GM21515 (cell line): Measurements from ENCODE around the gene LIN52.

Source experiments
- ATAC-seq: cut with Tn5 transposase; IDR thresholded peaks from one replicate; pipeline ENCODE4 v1.9.1; 2021; ENCODE audit not compliant: unreplicated experiment

Gene LIN52

GRCh38 chr14:74084277-74085046 is at the start of gene LIN52, which contains the start of gene ALDH6A1:
LIN52 (plus strand) TSS chr14:74084956; CDS start chr14:74084975, 19 bp downstream.
ALDH6A1 (minus strand) TSS chr14:74084453; CDS start chr14:74084394, 59 bp downstream.
- ATAC-seq = peak; percentile 90

- ATAC-seq = no peak
Measured at GRCh38 chr14:74035556-74035955, 49.2 kb upstream of the LIN52 start.

- ATAC-seq = no peak
Measured at GRCh38 chr14:74038020-74038859, 46.5 kb upstream of the LIN52 start.

GRCh38 chr14:74042296-74042695 is 42.5 kb upstream of the LIN52 start:
- no peak for ATAC-seq

GRCh38 chr14:74045522-74045921 is 39.2 kb upstream of the LIN52 start:
- ATAC-seq = no peak

- ATAC-seq = no peak
Measured at GRCh38 chr14:74048281-74048680, 36.5 kb upstream of the LIN52 start.

GRCh38 chr14:74049876-74050495 is 34.8 kb upstream of the LIN52 start:
- ATAC-seq = no peak

- no peak for ATAC-seq
Measured at GRCh38 chr14:74062809-74063150, 22.0 kb upstream of the LIN52 start.

GRCh38 chr14:74064426-74064825 is 20.3 kb upstream of the LIN52 start:
- no peak for ATAC-seq

GRCh38 chr14:74064883-74065282 is 19.9 kb upstream of the LIN52 start:
- no peak for ATAC-seq

GRCh38 chr14:74065746-74066575 is 18.8 kb upstream of the LIN52 start:
- ATAC-seq = no peak

GRCh38 chr14:74077401-74077800 is 7.4 kb upstream of the LIN52 start:
- no peak for ATAC-seq

- no peak for ATAC-seq
Measured at GRCh38 chr14:74080820-74081460, 3.8 kb upstream of the LIN52 start.

- ATAC-seq = no peak
Measured at GRCh38 chr14:74081491-74081890, 3.3 kb upstream of the LIN52 start.

GRCh38 chr14:74083161-74083560 is 1.6 kb upstream of the LIN52 start:
- ATAC-seq = no peak

- no peak for ATAC-seq
Measured at GRCh38 chr14:74083784-74084276, 926 bp upstream of the LIN52 start.

- ATAC-seq = no peak
Measured at GRCh38 chr14:74085047-74085637, 386 bp downstream of the LIN52 start.

- no peak for ATAC-seq
Measured at GRCh38 chr14:74085828-74086227, 1.1 kb downstream of the LIN52 start.

- ATAC-seq = no peak
Measured at GRCh38 chr14:74089251-74090020, 4.7 kb downstream of the LIN52 start.
